Testis (tissue), 3 donors: ENCODE data around the gene MARK4. TPM values are rescaled to one million over a fixed set of nuclear protein-coding genes. Genes with fewer than 3 reads are reported as not detected.

Experiments
- DNase-seq: peaks from one replicate; pipeline ENCODE4 v3.0.0-alpha.2; 2019
- H3K27ac ChIP-seq, 2 donors: fragments of 200-600 bp; sonication (generic); one replicate each; pipeline ENCODE4 v1.5.1; 2019
- H3K27me3 ChIP-seq: fragments of 200-600 bp; sonication (generic); one replicate; pipeline ENCODE4 v1.5.1; 2019
- H3K36me3 ChIP-seq: fragments of 200-600 bp; sonication (generic); one replicate; pipeline ENCODE4 v1.5.1; 2017; ENCODE audit warnings: low read depth; ENCODE audit errors: missing control alignments
- H3K4me1 ChIP-seq: fragments of 200-600 bp; sonication (generic); one replicate; pipeline ENCODE4 v1.5.1; 2019
- H3K4me3 ChIP-seq, 2 donors: fragments of 200-600 bp; sonication (generic); one replicate each; pipeline ENCODE4 v1.5.1; 2017 to 2019
- H3K9me3 ChIP-seq: fragments of 200-600 bp; sonication (generic); one replicate; pipeline ENCODE4 v1.5.1; 2017
- POLR2A ChIP-seq: fragments of 450-650 bp; IDR thresholded peaks from one replicate; pipeline ENCODE4 v1.6.1; 2017; ENCODE audit warnings: antibody characterized with exemption, mild to moderate bottlenecking, moderate library complexity
- WGBS, 2 donors: methylation state at CpG; one replicate each; pipeline ENCODE4 v1.1.5; 2018; 5-methylcytosine and 5-hydroxymethylcytosine counted together
- intact Hi-C: fragments of 100-400 bp; cut with DNase I; formaldehyde crosslinking; loops from one replicate; pipeline ENCODE4 v1.15.1; 2023; ENCODE audit warnings: low total_unique reads
- polyA plus RNA-seq: library from polyadenylated mRNA; stranded (reverse); fragments of 350-450 nt; fragmentation: Illumina TruSeq; extraction: RNeasy Lipid Tissue Mini Kit (QIAGEN cat#74804); gene quantifications from one replicate; pipeline ENCODE4 v1.2.3, GENCODE V29; 2014; ENCODE audit warnings: low read depth, low replicate concordance; ENCODE audit not compliant: insufficient read depth
- total RNA-seq, 2 donors: library from RNA; depleted of rRNA; stranded (reverse); fragments of >200 nt; gene quantifications; one replicate each; pipeline ENCODE4 v1.2.3, GENCODE V29; 2016
- TF ChIP-seq, protein P1 (sequence below), 3 experiments: fragments of 450-650 bp in 2 of 3; fragments of 200-600 bp in 1 of 3; sonication (generic) in 1 of 3; IDR thresholded peaks; one replicate each; pipeline ENCODE4 v1.5.1; 2016 to 2019; ENCODE audit warnings: antibody characterized with exemption in 3 of 3, mild to moderate bottlenecking in 2 of 3, moderate library complexity in 1 of 3

MARK4 gene
- total and polyA plus RNA-seq, 3 donors from 2014 or later, result 114 to 200 (median 197) TPM

DNA sequence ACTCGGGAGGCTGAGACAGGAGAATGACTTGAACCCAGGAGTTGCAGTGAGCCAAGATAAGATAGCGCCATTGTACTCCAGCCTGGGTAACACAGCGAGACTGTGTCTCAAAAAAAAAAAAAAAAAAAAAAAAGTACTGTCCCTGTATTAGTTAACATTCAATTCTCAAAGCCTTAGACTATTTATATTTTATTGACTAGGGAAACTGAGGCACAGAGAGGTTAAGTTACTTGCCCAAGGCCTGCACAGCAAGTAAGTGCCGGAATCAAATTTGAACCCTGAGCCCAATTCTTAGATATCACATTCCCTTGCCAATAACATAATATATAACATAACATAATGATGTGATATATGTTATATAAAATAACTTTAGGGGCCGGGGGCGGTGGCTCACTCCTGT is 88.6 kb downstream of the MARK4 start:
- intact Hi-C loops, result no loop called here
- Histone ChIP-seq H3K4me3 (no peak overlapping the region), H3K27me3 (no peaks in the 10 kb centered on the region), H3K36me3 (no peaks in the 10 kb centered on the region), H3K27ac (no peak overlapping the region), H3K9me3 (no peaks in the 10 kb centered on the region), H3K4me1 (no peaks in the 10 kb centered on the region)
- TF ChIP-seq POLR2A, result no peak
- TF ChIP-seq, protein P1, sequence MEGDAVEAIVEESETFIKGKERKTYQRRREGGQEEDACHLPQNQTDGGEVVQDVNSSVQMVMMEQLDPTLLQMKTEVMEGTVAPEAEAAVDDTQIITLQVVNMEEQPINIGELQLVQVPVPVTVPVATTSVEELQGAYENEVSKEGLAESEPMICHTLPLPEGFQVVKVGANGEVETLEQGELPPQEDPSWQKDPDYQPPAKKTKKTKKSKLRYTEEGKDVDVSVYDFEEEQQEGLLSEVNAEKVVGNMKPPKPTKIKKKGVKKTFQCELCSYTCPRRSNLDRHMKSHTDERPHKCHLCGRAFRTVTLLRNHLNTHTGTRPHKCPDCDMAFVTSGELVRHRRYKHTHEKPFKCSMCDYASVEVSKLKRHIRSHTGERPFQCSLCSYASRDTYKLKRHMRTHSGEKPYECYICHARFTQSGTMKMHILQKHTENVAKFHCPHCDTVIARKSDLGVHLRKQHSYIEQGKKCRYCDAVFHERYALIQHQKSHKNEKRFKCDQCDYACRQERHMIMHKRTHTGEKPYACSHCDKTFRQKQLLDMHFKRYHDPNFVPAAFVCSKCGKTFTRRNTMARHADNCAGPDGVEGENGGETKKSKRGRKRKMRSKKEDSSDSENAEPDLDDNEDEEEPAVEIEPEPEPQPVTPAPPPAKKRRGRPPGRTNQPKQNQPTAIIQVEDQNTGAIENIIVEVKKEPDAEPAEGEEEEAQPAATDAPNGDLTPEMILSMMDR (IDR thresholded peaks at IDR 0.05), result no peak
- DNase-seq, result no peak
- 57 to 59% methylated on average over 6 of the region's 6 CpGs for WGBS, 2 donors

GRCh38 chr19:45340232-45340898 is 89.3 kb downstream of the MARK4 start, which contains the start of gene KLC3:
Gene KLC3, plus strand, starts transcription at chr19:45340750. Its CDS starts 4,792 bp downstream, at chr19:45345542.
- H3K4me3 ChIP-seq, result peak within 1 kb of the TSS; percentile 43
- 8 to 14% methylated on average over 25 to 48 of the region's 50 CpGs for WGBS, 2 donors
- no peak for TF ChIP-seq POLR2A
- TF ChIP-seq, protein P1 (IDR thresholded peaks at IDR 0.05), result no peak
- H3K36me3 ChIP-seq, result no peaks in the 10 kb centered on the region
- H3K27me3 ChIP-seq, result no peaks in the 10 kb centered on the region
- no peak within 1 kb of the TSS for H3K27ac ChIP-seq
- no peaks in the 10 kb centered on the region for H3K4me1 ChIP-seq
- H3K9me3 ChIP-seq, result no peaks in the 10 kb centered on the region
- intact Hi-C loops, result no loop called here
- DNase-seq, result peak; percentile 42

DNA sequence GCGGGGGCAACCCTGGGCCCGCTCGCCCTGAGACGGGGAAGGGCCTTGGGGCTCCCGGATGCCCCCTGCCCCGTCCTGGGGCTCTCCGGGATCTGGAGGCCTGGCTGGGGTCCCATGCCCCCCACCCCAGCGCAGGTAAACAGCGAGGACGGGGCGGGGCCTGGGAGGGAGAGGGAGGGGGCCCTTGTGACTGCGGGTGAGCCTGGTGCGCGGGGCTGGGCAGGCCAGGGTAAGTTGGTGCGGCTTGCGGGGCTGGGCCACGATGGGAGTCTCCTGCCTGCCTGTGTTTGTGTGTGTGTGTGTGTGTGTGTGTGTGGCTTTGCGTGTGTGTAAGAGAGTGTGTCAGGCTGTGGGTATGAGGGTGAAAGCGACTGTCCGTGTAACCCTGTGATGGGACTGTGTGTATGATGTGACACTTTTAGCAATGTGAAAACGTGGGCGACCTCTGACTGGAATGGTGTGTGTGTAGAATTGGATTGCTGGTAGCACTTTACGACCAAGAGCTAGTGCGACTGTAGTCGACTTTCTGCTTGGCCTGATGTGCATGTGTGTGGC is 89.9 kb downstream of the MARK4 start:
- peak overlapping the region; percentile 43 for H3K4me3 ChIP-seq
- no peaks in the 10 kb centered on the region for H3K27me3 ChIP-seq
- no peak for DNase-seq
- no peaks in the 10 kb centered on the region for H3K36me3 ChIP-seq
- WGBS, 2 donors, result 14 to 35% methylated on average over 8 to 23 of the region's 25 CpGs
- intact Hi-C loops, result no loop called here
- H3K4me1 ChIP-seq, result no peaks in the 10 kb centered on the region
- no peaks in the 10 kb centered on the region for H3K9me3 ChIP-seq
- TF ChIP-seq, protein P1 (IDR thresholded peaks at IDR 0.05), result no peak
- TF ChIP-seq POLR2A, result no peak
- H3K27ac ChIP-seq, result no peak overlapping the region

DNA sequence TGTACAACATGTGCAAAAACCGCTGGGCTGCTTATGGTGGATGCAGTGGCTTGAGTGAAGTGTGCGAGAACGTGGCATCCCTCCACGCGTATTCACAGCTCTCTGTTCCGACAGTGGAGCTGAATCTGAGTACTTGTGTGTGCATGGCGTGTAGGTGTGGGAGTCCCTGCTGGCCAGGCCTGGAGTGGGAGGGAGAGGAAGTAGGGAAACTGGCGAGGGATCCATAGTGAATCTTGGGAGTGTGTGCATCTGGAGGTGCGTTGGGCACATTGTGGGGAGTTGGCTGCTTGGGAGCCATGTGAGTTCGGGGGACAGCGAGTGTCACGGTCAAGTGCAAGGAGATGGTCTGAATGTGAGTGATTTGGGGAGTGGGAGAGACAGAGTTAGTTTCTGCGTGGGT is 91.8 kb downstream of the MARK4 start:
- H3K4me3 ChIP-seq, result no peak overlapping the region
- intact Hi-C loops, result no loop called here
- no peak overlapping the region for H3K27ac ChIP-seq
- WGBS, 2 donors, result 69 to 79% methylated on average over 13 of the region's 13 CpGs
- H3K4me1 ChIP-seq, result no peaks in the 10 kb centered on the region
- H3K9me3 ChIP-seq, result no peaks in the 10 kb centered on the region
- H3K27me3 ChIP-seq, result no peaks in the 10 kb centered on the region
- no peak for DNase-seq
- H3K36me3 ChIP-seq, result no peaks in the 10 kb centered on the region
- TF ChIP-seq, protein P1 (IDR thresholded peaks at IDR 0.05), result no peak
- TF ChIP-seq POLR2A, result no peak
